IMR-90 (cell line): ENCODE measurements around the gene RELT. TPM values are rescaled to one million over a fixed set of nuclear protein-coding genes. Genes with fewer than 3 reads are reported as not detected.

Experiments
- ATAC-seq: fragments of 200-7000 bp; cut with Tn5 transposase; 2 replicates; pipeline ENCODE4 v1.9.1; 2020; ENCODE audit warnings: low read depth, mild to moderate bottlenecking, moderate library complexity
- BruUV-seq: library from RNA; stranded (reverse); fragments of 400-500 nt; replicated peaks from 2 replicates; lab custom pipeline; 2021; lab: Mats Ljungman, UMichigan
- CTCF ChIA-PET: fragments of 300-600 bp; formaldehyde crosslinking; extraction: SDS; loops from one replicate; lab custom pipeline; 2021; ENCODE audit warnings: antibody characterized with exemption; lab: Yijun Ruan, JAX
- POLR2A ChIA-PET: fragments of 300-600 bp; sonication (Branson Sonifier 250); formaldehyde crosslinking; loops from one replicate; lab custom pipeline; 2022; ENCODE audit warnings: antibody characterized with exemption; ENCODE audit not compliant: unreplicated experiment; lab: Charles Lee
- DNase-seq: peaks from one replicate; pipeline ENCODE4 v3.0.0; 2013
- H2AFZ ChIP-seq: replicated peaks from 2 replicates; pipeline ENCODE3; 2013; ENCODE audit warnings: low read length, mild to moderate bottlenecking; ENCODE audit not compliant: poor library complexity
- H2AK5ac ChIP-seq: 2 replicates; pipeline ENCODE4 v1.6.1; 2013; ENCODE audit warnings: low read depth, low read length, inconsistent platforms
- H2AK9ac ChIP-seq: replicated peaks from 2 replicates; pipeline ENCODE3; 2013; ENCODE audit warnings: mild to moderate bottlenecking, low read depth, low read length, moderate library complexity; ENCODE audit not compliant: poor library complexity
- H2BK120ac ChIP-seq: 2 replicates; pipeline ENCODE4 v1.6.1; 2013; ENCODE audit warnings: low read depth, low read length, inconsistent platforms
- H2BK15ac ChIP-seq: 3 replicates; pipeline ENCODE4 v1.6.1; 2013; ENCODE audit warnings: low read depth, low read length, inconsistent platforms
- H2BK20ac ChIP-seq: 2 replicates; pipeline ENCODE4 v1.6.1; 2013; ENCODE audit warnings: low read depth, mild to moderate bottlenecking, inconsistent platforms, low read length, moderate library complexity
- H2BK5ac ChIP-seq: 2 replicates; pipeline ENCODE4 v1.6.1; 2013; ENCODE audit warnings: mild to moderate bottlenecking, low read depth, low read length, inconsistent platforms; ENCODE audit not compliant: poor library complexity, severe bottlenecking
- H3K14ac ChIP-seq: replicated peaks from 2 replicates; pipeline ENCODE4 v1.6.1; 2013; ENCODE audit warnings: low read depth, low read length, inconsistent platforms
- H3K18ac ChIP-seq: 2 replicates; pipeline ENCODE4 v1.6.1; 2013; ENCODE audit warnings: low read depth, low read length, control low read depth
- H3K23ac ChIP-seq: 2 replicates; pipeline ENCODE4 v1.6.1; 2013; ENCODE audit warnings: low read depth, low read length, inconsistent platforms
- H3K27ac ChIP-seq: 2 replicates; pipeline ENCODE4 v1.5.1; 2013; ENCODE audit warnings: mild to moderate bottlenecking, control low read depth, low read length; ENCODE audit not compliant: insufficient read depth
- H3K27me3 ChIP-seq: 2 replicates; pipeline ENCODE4 v1.6.1; 2013; ENCODE audit warnings: low read length; ENCODE audit not compliant: control insufficient read depth, insufficient read depth
- H3K36me3 ChIP-seq: 2 replicates; pipeline ENCODE4 v1.6.1; 2013; ENCODE audit warnings: low read length, mixed read lengths; ENCODE audit not compliant: control insufficient read depth, insufficient read depth
- H3K4ac ChIP-seq: 2 replicates; pipeline ENCODE4 v1.6.1; 2013; ENCODE audit warnings: low read depth, low read length, inconsistent platforms
- H3K4me1 ChIP-seq: 2 replicates; pipeline ENCODE4 v1.6.1; 2013; ENCODE audit warnings: low read length, mixed read lengths; ENCODE audit not compliant: control insufficient read depth, insufficient read depth
- H3K4me2 ChIP-seq: 2 replicates; pipeline ENCODE4 v1.6.1; 2013; ENCODE audit warnings: low read depth, mild to moderate bottlenecking, control low read depth, low read length, moderate library complexity
- H3K4me3 ChIP-seq: 2 replicates; pipeline ENCODE4 v1.5.1; 2013; ENCODE audit warnings: low read depth, mild to moderate bottlenecking, control low read depth, low read length, moderate library complexity; ENCODE audit not compliant: insufficient read depth
- H3K56ac ChIP-seq: 2 replicates; pipeline ENCODE4 v1.6.1; 2013; ENCODE audit warnings: low read length, inconsistent platforms; ENCODE audit not compliant: insufficient read depth; ENCODE audit errors: extremely low read depth
- H3K79me1 ChIP-seq, 2 experiments: 2 replicates each; pipeline ENCODE4 v1.6.1; 2013; ENCODE audit warnings: low read length in 2 of 2, inconsistent platforms in 1 of 2, low read depth in 1 of 2
- H3K9ac ChIP-seq: 2 replicates; pipeline ENCODE4 v1.6.1; 2013; ENCODE audit warnings: low read depth, low read length, control low read depth
- H3K9me1 ChIP-seq: 2 replicates; pipeline ENCODE4 v1.6.1; 2013; ENCODE audit warnings: low read length, inconsistent platforms; ENCODE audit not compliant: insufficient read depth
- H3K9me3 ChIP-seq: 2 replicates; pipeline ENCODE4 v1.6.1; 2013; ENCODE audit warnings: low read length; ENCODE audit not compliant: control insufficient read depth, insufficient read depth
- H4K20me1 ChIP-seq: 2 replicates; pipeline ENCODE4 v1.6.1; 2013; ENCODE audit warnings: low read length, inconsistent platforms; ENCODE audit not compliant: insufficient read depth
- H4K5ac ChIP-seq: 2 replicates; pipeline ENCODE4 v1.6.1; 2013; ENCODE audit warnings: mild to moderate bottlenecking, low read depth, low read length, control low read depth
- H4K8ac ChIP-seq, 2 experiments: 2 replicates each; pipeline ENCODE4 v1.6.1; 2013; ENCODE audit warnings: low read depth in 2 of 2, low read length in 2 of 2, control low read depth in 1 of 2, inconsistent platforms in 1 of 2
- H4K91ac ChIP-seq: 2 replicates; pipeline ENCODE4 v1.6.1; 2013; ENCODE audit warnings: low read depth, low read length, inconsistent platforms; ENCODE audit not compliant: insufficient read depth
- BHLHE40 ChIP-seq: fragments of 150-350 bp; IDR thresholded peaks from 2 replicates; pipeline ENCODE4 v1.6.1; 2016; ENCODE audit warnings: mild to moderate bottlenecking, low read depth, low read length
- CEBPB ChIP-seq: IDR thresholded peaks from 2 replicates; pipeline ENCODE4 v1.6.1; 2012; ENCODE audit warnings: low read depth, low read length, improper control_type of control experiment
- CHD1 ChIP-seq: IDR thresholded peaks from 2 replicates; pipeline ENCODE4 v1.6.1; 2012; ENCODE audit warnings: low read depth, low read length, improper control_type of control experiment
- FOS ChIP-seq: fragments of 150-350 bp; IDR thresholded peaks from 2 replicates; pipeline ENCODE4 v1.6.1; 2016; ENCODE audit warnings: low read depth, low read length
- MAFK ChIP-seq: IDR thresholded peaks from 2 replicates; pipeline ENCODE4 v1.6.1; 2012; ENCODE audit warnings: low read depth, low read length, improper control_type of control experiment
- MAZ ChIP-seq: IDR thresholded peaks from 2 replicates; pipeline ENCODE4 v1.6.1; 2012; ENCODE audit warnings: low read depth, mild to moderate bottlenecking, low read length, improper control_type of control experiment, moderate library complexity, borderline replicate concordance
- MXI1 ChIP-seq: IDR thresholded peaks from 2 replicates; pipeline ENCODE4 v1.6.1; 2012; ENCODE audit warnings: low read depth, mild to moderate bottlenecking, low read length, moderate library complexity, borderline replicate concordance
- NFE2L2 ChIP-seq: fragments of 150-350 bp; IDR thresholded peaks from 2 replicates; pipeline ENCODE4 v1.6.1; 2016; ENCODE audit warnings: low read depth, mild to moderate bottlenecking, low read length
- POLR2A ChIP-seq: IDR thresholded peaks from 2 replicates; pipeline ENCODE4 v1.6.1; 2012; ENCODE audit warnings: mild to moderate bottlenecking, low read depth, low read length
- RAD21 ChIP-seq: IDR thresholded peaks from 2 replicates; pipeline ENCODE4 v1.6.1; 2012; ENCODE audit warnings: low read length, improper control_type of control experiment
- RFX5 ChIP-seq: IDR thresholded peaks from 2 replicates; pipeline ENCODE4 v1.8.0; 2012; ENCODE audit warnings: low read depth, mild to moderate bottlenecking, low read length, moderate library complexity
- SMC3 ChIP-seq: fragments of 150-350 bp; IDR thresholded peaks from 2 replicates; pipeline ENCODE4 v1.6.1; 2016; ENCODE audit warnings: low read depth, mild to moderate bottlenecking, antibody characterized with exemption, low read length, moderate library complexity
- USF2 ChIP-seq: fragments of 150-350 bp; IDR thresholded peaks from 2 replicates; pipeline ENCODE4 v1.6.1; 2017; ENCODE audit warnings: mild to moderate bottlenecking, antibody characterized with exemption, low read length, low read depth
- WGBS, 2 experiments: methylation state at CpG; one replicate each; pipeline versions ENCODE4 v1.1.5 to v1.1.7; 2013; ENCODE audit warnings: missing lambda C conversion rate in 2 of 2; ENCODE audit not compliant: insufficient read length in 1 of 2; ENCODE audit errors: extremely low coverage in 2 of 2; 5-methylcytosine and 5-hydroxymethylcytosine counted together
- dilution Hi-C: fragments of 300-500 bp; cut with HindIII; formaldehyde crosslinking; loops from one replicate; pipeline ENCODE4 v1.14.3; 2018; ENCODE audit warnings: low sequenced_read_pairs; ENCODE audit not compliant: unreplicated experiment
- in situ Hi-C: fragments of 300-500 bp; cut with MboI; formaldehyde crosslinking; loops from 3 replicates; pipeline ENCODE4 v1.14.3; 2019; ENCODE audit warnings: low sequenced_read_pairs, inconsistent platforms, mixed read lengths
- intact Hi-C: fragments of 100-400 bp; cut with micrococcal nuclease; formaldehyde crosslinking; loops from 2 replicates; pipeline ENCODE4 v1.10.0; 2022
- polyA plus RNA-seq, 3 experiments: library from polyadenylated mRNA; depleted of rRNA; stranded (reverse); fragments of >200 nt; gene quantifications; 2 replicates each; pipeline ENCODE4 v1.2.3, GENCODE V29; 2012; ENCODE audit warnings: low replicate concordance in 1 of 3
- total RNA-seq: library from RNA; depleted of rRNA; stranded (reverse); fragments of >200 nt; gene quantifications from 2 replicates; pipeline ENCODE4 v1.2.3, GENCODE V29; 2012
- TF ChIP-seq, protein P1 (sequence below): fragments of 150-350 bp; IDR thresholded peaks from 2 replicates; pipeline ENCODE4 v1.6.1; 2016; ENCODE audit warnings: low read depth, mild to moderate bottlenecking, low read length, moderate library complexity, borderline replicate concordance

The RELT gene
- total and polyA plus RNA-seq, 2 of the 4 experiments (the other 2 are of a cell fraction): 2.3 to 5.3 TPM

DNA sequence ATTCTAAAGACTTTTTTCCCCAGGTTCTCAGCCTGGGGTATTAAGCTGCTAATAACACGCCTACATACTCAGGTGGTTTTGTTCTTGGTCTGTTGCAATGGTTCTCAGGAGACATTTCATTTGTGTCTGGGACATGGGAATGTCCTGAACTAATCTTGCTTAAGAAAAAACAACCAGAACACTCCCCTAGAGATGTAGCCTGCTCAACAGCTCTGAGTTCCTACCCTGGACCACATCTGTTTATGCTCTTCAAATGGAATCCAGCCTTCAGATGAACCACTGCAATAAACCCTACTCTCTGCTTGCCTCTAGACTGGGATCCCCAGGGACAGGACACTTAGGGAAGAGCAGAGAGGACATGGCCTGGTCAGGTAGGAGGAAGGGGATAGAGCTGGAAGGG lies 29.9 kb downstream of the RELT start:
- no TSS peak for BruUV-seq
- Histone ChIP-seq H3K23ac (no peak overlapping the region), H3K9me1 (peaks cover 16% of the 10 kb centered on the region), H4K5ac (no peak overlapping the region), H3K27me3 (no peaks in the 10 kb centered on the region), H3K36me3 (peaks cover 26% of the 10 kb centered on the region), H4K8ac (no peak overlapping the region), H3K9me3 (no peaks in the 10 kb centered on the region), H3K18ac (no peak overlapping the region), H2BK5ac (no peak overlapping the region), H4K91ac (no peak overlapping the region), H3K79me1 (peaks cover 3 to 9% of the 10 kb centered on the region in 2 experiments; a peak in 3 of 4 replicates), H3K14ac (no peak overlapping the region), H2AK5ac (no peak overlapping the region), H4K20me1 (no peaks in the 10 kb centered on the region; the same call in 1 of the 2 replicates), H3K4me2 (no peak overlapping the region), H3K4ac (no peak overlapping the region), H3K56ac (no peak overlapping the region), H3K4me3 (no peak overlapping the region), H2AK9ac (no peak overlapping the region), H2BK20ac (no peak overlapping the region), H3K9ac (no peak overlapping the region), H2AFZ (no peak overlapping the region), H3K27ac (no peak overlapping the region), H2BK15ac (no peak overlapping the region), H2BK120ac (no peak overlapping the region), H3K4me1 (peaks cover 6% of the 10 kb centered on the region)
- ChIA-PET POLR2A (no interaction called here), CTCF (interaction anchor here (1.0 kb wide), 1 partner anchor 255 kb away, joined by 3 read pairs; no protein-coding TSS in a partner anchor)
- DNase-seq: no peak
- intact Hi-C loops: no loop called here
- ATAC-seq: no peak
- no CpG with 5 or more reads among the region's 1 CpG for WGBS, 2 experiments
- dilution Hi-C loops: no loop called here
- in situ Hi-C loops: no loop called here
- TF ChIP-seq MAFK (no peak), USF2 (no peak), RAD21 (no peak), NFE2L2 (no peak), CEBPB (no peak), CHD1 (no peak), POLR2A (no peak), BHLHE40 (no peak), MXI1 (no peak), FOS (no peak), MAZ (no peak), RFX5 (no peak), SMC3 (no peak)
- TF ChIP-seq, protein P1, sequence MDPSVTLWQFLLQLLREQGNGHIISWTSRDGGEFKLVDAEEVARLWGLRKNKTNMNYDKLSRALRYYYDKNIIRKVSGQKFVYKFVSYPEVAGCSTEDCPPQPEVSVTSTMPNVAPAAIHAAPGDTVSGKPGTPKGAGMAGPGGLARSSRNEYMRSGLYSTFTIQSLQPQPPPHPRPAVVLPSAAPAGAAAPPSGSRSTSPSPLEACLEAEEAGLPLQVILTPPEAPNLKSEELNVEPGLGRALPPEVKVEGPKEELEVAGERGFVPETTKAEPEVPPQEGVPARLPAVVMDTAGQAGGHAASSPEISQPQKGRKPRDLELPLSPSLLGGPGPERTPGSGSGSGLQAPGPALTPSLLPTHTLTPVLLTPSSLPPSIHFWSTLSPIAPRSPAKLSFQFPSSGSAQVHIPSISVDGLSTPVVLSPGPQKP: no peak
